HG02759 (cell line): Measurements from ENCODE around the gene OBSL1.

Experiments
- ATAC-seq: cut with Tn5 transposase; IDR thresholded peaks from one replicate; pipeline ENCODE4 v1.9.1; 2021; ENCODE audit warnings: mild to moderate bottlenecking, moderate library complexity; ENCODE audit not compliant: unreplicated experiment

The OBSL1 gene

DNA sequence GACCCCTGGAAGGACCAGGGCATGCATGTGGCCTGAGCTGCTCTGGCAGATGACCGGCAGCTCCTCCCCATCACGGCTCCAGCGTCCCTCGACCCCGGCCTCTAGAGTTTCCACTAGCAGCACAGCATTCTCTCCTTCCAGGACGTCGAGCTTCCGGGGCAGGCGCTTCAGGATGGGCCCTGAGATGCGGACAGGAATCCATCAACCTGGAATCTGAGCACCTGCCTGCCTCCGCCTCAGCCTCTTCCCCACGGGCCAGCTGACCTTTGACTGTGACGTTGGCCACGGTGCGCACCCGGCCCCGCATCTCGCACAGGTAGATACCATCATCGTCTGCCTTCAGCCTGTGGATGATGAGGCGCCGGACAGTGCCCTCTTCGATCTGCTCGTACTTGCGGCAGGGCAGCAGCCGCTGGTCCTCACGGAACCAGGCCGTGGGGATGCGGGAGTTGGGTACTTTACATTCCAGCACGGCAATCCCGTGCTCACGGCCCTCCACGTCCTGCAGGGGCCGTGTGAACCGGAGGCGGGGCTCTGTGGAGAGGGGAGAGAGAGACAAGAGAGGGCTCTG lies 3.5 kb downstream of the OBSL1 start:
- ATAC-seq: no peak

DNA sequence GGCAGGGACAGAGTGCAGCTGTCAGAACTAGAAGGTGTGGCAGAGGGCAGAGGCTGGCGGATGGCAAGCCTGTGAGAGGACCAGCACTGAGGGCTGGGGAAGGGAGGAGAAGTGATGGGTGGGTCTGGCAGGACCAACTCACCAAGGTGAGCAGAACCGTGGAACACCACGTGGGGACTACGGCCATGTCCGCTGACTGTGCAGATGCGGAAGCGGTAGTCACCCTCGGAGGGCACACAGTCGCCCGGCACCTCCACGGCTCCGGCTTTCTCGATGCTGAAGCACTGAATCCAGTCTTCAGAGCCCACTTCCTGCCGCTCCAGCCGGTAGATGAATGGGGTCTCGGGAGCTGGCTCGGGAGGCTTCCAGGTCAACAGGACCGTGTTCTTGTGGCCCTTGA lies 4.2 kb downstream of the OBSL1 start:
- no peak for ATAC-seq

DNA sequence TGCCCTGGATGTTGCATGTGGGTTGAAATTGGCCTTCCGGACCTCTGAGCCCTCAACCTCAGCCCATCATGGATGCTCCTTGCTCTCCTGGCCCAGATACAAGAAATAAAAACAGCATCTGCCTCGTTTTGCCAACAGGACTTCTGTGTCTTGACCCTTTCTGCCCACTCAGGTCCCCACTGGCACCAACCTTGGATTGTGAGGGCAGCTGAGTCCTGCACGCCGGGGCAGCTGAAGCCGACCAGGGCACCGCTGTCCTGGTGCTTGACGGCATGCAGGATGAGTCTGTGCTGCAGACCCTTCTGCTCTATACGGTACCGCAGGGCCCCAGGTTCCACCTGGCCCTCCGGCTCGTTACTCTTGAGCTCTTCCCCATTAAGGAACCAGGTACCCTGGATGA lies 4.7 kb downstream of the OBSL1 start:
- ATAC-seq: no peak

DNA sequence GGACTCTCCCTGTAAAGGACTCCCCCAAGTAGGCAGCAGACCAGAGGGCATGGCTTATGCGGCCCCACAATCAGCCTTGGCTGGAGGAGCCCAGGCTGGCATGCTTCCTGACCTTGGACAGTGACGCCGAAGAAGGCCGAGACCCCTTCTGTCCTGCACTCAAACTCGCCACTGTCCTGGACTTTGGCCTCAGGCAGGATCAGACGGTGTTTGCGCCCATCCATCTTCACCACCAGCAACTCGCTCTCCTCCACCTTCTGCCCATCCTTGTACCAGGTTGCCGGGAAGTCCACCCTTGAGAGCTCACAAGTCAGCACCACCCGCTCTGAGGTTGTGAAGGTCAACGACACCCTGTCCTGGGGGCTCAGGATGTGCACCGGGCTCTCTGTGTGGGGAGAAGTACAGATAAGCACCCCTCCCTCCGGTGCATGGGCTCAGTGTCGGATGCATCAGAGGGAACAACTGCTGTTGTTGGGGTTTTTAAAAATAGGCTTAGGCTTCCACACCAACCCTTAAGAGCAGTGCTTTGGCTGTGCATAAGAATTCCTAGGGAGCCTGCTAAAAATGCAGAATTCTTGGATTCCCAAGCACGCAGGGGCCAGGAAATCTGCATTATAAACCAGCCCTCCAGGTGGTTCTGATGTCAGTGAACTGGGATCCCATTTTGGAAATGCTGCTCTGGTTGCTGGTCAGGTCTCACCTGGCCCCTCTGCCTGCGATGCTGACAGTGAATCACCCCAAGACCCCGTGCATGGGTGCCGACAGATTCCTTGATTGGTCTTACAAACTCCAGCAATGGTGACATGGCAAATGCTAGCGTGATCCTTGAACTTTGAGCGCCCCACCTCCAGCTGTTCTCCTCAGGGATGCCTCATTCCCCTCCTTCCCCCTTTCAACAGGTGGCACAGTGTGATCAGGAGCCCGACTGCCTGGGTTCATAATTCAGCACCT lies 5.9 kb downstream of the OBSL1 start:
- ATAC-seq: no peak

DNA sequence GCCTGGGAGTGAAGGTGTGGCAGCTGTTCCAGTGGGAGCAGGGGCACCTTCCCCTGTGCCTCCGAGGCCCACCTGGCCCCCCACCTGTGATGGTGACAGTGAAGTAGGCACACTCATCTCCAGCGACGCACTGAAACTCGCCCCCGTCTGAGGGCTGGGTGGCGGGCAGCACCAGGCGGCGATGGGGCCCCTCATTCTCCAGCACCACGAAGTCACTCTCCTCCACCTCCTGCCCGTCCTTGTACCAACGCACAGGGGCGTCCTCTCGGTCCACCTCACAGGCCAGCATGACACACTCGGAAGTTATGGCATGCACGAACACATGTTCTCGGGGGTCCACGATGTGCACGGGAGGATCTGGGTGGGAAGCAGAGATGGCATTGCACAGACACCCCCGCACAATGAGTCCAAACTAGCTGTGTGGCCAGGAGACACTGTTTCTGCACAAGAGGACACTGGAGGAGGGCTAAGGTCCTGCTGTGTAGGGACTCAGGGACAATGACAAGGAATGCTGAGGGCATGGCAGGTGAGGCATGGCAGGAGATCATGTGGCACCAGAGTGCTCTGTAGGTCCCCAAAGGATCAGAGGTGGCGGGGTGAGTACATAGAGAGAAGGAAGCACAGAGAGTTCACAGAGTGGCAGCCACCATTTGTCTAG lies 7.9 kb downstream of the OBSL1 start:
- no peak for ATAC-seq

DNA sequence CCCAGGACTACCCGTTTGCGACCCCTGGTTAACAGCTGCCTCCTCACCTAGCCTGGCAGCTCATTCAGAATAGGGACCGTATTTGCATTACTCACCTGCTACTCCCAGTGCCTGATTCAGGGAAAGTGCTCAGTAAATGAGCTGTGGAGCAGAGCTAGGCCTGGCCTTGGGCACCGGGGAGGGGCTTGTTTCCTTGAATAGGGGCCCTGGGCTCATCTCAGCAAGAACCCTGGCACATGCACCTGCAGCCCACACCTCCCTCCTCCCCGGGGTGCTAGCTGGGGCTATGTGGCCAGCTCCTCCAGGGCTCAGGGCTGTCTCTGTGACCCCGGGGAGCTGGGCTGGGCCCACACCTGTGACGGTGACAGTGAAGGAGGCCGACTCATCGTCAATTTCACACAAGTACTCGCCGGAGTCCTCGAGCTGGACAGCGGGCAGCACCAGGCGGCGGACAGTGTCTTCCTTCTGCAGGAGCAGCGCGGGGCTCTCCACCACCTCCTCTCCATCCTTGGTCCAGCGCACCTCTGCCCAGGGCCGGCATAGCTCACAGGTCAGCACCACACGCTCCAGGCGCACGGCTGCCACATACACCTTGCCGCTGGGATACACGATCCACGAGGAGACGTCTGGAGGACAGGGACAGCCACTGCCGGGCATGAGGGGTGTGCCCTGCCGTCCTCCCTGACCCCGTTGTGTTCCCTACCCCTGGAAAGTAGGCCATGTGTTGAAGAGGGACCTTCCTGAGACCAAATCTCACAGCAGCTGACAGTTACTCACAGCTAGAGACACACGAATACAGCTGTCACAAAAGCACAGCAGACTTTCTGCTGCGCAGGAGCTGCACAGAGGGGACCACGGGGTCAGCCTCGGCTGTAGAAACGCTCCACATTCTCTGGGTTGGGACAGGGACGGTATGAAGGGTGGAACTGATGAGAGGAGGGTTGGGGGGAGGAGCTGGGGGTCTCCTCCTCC lies 9.0 kb downstream of the OBSL1 start:
- no peak for ATAC-seq

DNA sequence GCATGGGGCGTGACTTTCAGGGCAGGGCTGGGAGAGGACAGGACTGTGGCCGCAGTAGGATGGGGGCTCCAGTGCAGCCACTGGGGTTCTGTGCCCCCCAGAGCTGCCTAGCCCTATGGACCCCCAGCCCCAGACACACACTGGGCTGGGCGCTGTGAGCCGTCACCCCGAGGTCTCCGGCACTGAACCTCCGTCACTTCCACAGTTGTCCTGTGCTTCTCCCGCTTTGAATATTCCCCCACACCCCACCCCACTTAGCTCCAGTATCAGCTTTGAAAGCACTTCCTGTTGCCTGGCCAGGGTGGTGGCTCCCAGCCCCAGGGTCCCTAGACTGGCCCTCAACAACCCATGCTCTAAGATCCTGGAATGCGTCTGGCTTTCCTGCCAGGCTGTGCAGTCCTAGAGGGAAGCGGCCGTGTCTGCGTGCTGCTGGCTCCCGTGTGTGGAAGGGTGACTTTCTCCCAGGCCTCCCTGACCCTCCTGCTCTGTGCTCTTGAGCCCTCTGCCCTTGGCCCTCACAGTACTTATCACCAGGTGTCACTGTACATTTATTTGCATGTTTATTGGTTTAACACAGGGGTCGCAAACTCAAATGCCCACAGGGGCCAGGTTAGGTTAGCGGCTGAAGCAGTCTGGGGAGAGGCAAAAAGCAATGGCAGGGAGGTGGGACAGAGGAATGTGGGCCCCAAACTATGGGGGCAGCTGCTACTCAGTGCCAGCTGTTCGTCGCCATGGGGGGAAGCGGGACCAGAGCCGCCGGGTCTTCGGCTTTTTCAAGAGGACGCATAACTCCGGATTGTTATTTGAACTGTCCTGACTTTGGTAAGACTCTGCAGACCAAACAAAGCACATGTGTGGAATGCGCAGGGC lies 9.9 kb downstream of the OBSL1 start:
- ATAC-seq: no peak

DNA sequence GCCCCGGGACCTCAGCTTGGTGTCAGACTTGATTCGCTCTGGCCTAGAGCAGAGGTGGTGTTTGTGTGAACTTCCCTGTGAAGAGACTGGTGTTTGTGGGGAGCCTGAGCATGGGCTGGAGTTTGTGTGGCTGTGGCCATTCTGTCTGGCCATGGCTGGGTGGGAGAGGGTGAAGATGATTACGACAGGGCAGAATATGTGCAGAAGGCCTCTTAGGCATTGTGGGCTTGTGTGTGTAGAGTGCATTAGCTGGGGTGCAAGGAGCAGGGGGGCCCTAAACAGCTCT lies 10.5 kb downstream of the OBSL1 start:
- ATAC-seq: no peak

DNA sequence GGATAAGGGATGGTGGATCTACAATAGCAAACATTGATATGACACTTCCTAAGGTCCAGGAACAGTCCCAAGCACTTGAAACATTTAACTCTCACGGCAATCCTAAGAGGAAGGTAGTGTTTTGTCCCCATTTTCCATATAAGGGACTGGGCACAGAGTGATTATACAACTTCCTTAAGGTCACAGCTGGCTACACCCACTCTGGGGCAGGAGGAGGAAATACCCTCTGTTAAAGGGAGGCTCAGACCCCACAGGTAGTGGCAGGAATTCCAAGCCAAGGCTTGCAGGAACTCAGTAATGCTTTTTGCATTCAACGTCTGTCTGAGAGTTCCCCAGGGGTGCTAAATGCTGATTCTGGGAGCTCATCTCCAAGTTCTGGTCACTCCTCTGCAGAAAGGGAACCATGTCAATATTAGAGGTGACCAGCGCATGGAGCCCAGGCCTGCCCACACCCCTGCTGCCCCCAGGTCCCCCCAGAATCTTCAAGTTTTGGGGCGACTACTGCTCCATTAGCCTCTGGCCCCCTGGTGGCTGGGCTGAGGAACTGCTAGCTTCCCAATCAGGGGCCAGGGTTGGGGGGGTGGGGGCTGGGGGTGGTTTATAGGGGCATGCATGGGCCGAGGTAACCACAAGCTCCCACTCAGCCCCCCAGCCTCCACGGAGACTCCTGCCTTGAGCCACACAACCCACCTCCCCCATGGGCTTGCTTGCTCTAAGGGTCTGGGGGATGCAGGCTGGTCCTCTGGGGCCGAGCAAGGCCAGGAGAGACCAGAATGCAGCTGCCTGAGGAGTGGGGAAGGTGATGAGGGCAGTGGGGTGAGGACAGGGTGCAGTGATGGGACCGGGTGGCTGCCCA lies 11.1 kb downstream of the OBSL1 start:
- ATAC-seq: no peak

DNA sequence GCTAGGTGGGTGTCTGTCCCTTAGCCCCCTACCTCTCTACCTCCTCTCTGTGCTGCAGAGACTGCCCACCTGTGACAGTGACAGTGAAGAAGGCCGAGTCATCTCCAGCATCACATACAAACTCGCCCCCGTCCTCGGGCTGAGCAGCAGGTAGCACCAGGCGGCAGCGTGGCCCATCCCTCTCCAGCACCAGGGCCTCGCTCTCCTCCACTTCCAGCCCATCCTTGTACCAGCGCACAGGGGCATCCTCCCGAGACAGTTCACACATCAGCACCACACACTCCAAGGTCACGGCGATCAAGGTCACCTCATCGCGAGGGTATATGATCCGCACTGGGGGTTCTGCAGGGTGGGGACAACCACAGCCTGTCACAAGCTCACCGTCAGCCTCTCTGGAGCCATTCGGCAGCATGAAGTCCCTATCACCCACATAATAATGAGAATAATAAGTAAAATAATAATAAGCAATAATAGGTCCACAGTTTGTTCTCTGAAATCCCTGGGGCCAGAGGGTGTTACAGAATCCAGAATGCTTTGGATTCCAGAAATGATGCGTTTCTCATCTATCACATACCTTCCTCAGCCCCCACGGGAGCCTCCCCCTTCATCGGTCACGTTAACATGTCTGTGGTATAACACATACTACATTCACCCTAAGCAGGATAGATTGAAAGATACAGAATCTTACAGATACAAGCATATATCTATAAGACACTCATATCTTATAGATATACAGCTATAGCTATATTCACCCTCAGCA lies 12.0 kb downstream of the OBSL1 start:
- ATAC-seq: no peak

DNA sequence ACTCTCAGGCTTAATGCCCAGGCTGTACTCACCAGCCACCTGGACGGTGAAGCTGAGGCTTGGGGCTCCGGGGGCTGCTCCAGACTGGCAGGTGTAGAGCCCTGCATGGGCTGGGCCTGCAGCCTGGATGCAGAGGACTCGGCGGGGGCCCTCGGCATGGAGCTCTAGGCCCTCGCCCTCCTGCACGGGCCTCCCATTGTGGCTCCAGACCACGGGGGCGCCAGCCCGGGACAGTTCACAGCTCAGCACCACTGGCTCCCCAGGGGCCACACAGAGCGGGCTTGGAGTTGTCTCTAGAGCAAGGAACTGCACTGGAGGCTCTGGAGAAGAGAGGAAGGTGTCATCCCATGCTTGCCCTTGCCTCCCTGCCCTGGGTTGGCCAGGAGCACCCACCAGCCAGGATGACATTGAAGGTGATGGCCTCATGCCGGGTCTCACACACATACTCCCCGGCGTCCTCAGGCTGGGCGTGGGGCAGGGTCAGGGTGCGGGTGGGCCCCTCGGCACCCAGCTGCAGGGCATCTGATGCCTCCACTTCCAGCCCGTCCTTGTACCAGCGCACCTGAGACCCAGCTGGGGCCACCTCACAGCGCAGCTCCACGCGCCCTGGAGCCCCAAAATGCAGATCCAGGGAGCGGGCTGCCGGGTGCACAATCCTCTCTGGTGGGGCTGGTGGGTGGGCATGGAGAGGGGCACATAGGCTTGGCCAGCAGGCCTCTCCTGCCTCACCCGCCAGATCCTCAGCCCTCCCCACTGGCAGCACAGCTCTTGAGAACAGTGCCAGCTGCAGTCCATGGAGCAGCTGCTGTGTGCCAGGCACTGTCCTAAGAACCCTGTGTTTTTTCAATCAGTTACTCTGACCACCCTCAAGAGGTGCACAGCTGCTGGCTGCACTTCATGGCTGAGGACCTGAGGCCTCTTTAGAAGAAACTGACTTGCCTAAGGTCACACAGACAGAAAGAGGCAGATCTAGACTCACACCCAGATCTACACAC lies 13.3 kb downstream of the OBSL1 start:
- no peak for ATAC-seq

DNA sequence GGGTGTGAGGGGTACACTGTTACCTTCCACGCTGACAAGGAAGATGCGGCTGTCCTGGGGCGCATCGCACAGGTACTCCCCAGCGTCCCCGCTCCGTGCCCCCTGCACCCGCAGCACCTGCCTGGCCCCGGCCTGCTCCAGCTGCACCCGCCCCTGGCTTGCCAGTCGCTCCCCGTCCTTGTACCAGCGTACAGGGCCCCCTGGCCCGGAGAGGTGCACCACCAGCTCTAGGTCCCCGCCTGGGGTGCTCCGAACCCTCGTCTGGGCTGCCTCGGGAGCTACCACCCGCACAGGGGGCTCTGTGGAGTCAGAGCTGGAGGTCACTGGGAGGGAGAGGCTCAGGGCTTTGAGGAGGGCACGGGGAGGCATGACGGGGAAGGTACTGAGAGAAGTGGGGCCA lies 14.0 kb downstream of the OBSL1 start:
- ATAC-seq: no peak

DNA sequence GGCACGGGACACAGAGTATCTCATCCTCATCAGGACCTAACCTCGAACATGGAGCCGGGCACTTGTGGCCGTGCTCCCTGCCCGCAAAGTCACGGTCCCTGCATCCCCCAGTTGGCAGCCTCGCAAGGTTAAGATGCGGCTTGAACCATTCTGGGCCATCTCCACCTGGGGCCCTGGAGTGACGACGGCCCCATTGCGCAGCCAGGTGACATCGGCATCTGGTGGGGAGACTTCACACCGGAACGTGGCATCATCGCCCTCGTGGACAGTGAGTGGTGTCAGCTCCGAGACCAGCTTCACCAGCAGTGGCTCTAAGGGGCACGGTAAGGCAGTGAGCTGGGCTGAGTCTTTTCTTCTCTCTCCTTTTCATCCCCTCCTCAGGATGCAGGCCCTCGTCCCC lies 14.9 kb downstream of the OBSL1 start:
- ATAC-seq: no peak

DNA sequence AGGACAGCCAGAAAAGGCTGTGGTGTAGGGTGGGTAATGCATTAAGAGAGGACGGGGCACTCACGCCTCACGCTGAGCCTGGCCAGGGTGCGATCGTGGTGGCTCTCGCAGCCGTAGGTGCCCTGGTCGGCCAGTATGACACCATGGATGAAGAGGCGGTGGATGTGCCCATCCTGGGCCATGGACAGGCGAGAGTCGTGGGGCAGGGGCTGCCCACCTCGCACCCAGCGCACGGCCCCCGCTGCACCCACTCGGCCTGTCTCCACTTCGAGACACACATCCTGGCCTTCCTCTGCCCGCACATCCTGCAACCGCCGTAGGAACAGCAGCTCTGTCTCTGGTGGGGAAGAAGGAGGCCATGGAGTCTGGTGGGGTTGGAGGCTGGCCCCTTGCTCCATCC lies 15.4 kb downstream of the OBSL1 start:
- ATAC-seq: no peak

DNA sequence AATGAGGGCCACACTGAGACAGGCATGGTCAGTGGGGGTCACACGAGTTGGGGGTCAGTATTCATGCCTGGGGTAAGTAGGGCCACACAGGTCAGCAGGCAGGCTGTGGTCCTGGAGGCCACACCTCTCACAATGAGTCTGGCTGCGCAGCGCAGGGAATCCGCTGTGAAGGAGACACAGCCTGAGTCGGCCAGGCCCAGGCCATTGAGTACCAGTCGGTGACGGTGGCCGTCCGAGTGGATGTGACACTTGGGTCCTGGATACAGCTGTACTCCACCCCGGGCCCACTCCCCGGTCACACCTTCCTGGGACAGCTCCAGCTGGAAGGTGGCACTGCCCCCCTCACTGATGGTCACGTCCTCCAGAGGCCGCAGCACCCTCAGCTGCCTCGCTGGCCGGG lies 17.0 kb downstream of the OBSL1 start:
- ATAC-seq: no peak

DNA sequence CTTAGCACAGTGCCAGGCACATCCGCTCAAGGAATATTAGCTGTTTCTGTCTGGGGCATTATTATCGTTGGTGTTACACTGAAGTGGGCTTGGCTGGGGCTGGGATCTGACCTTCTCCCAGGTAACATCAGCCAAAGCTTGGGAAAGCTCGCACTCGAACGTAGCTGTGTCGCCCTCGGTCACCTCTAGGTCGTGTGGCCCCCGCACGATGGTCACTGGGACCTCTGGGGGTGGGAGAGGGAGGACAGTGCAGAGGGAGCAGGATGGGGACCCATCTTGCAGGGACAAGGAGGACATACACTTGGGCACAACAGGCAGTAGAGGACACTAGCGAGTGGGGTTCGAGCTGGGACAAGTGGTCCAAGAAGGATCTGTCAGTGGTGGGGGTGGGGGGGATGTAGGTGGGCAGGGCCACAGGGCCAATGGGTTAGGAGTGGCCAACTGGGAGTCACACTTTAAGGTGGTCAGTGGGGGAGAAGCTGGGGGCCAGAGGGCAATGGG lies 17.8 kb downstream of the OBSL1 start:
- ATAC-seq: no peak

DNA sequence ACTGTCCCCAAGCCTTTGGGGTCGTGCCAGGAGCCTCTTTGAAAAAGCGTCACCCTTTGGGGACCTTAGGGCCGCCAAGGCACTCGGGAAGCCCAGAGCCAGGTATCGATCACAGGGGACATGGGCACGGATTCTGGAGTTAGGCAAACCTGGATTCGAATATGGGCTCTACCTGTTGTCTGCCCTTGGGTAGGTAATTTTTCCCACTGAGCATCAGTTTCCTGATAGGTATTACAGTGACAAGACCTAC lies 18.2 kb downstream of the OBSL1 start:
- ATAC-seq: no peak
